ENCODE measurements around the gene ENTREP1.
"Not testable (repeated sequence)": the region's sequence is repeated elsewhere in the genome, so short reads cannot be mapped to it uniquely, and the experiment has no call there.

Gene ENTREP1

GRCh38 chr9:69324549-69325401 lies at the start of gene ENTREP1:
TSS of gene ENTREP1 (plus strand) at chr9:69325215. CDS start at chr9:69325310, 95 bp downstream.
- no peak for DNase-seq

DNA sequence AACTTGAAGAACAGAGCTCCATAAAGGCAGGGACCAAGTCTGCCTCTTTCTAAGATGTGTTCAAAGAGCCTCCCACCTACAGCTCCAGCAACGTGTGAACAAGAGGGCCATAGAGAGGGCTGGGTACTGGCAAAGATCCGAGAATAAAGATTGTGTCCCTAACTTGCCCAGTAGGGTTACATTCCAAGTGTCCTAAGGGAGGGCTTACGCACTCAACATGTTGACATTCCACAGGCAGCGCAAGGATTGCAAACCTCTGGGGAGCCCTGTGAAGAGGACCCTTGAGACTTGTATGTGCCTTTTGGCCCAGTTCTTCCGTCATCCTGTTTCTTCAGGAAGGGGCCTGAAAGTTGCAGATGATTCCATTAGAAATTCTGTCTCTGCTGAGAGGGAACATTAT lies 48.2 kb upstream of the ENTREP1 start:
- DNase-seq, result no peak

DNA sequence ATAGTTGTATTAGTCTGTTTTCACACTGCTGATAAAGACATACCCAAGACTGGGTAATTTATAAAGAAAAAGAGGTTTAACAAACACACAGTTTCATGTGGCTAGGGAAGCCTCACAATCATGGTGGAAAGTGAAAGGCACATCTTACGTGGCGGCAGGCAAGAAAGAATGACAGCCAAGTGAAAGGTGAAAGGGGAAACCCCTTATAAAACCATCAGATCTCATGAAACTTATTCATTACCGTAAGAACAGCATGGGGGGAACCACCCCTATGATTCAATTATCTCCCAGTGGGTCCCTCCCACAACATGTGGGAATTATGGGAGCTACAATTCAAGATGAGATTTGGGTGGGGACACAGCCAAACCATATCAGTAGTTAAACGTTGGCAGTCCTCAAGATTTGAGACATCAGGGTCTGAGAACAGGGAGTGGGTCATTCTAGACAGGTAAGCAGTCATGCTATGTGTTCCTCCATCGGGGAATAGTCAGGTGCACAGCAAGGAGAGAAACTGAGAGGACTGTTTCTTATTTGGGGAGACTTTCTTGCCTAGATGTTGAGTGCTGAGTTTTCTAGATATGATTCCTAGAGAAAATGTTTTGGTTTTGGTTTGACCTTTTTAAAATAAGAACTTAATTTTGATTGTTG lies 45.8 kb upstream of the ENTREP1 start:
- no peak for DNase-seq

- no peak for DNase-seq
Observed at GRCh38 chr9:69279733-69280132, 45.3 kb upstream of the ENTREP1 start.

DNA sequence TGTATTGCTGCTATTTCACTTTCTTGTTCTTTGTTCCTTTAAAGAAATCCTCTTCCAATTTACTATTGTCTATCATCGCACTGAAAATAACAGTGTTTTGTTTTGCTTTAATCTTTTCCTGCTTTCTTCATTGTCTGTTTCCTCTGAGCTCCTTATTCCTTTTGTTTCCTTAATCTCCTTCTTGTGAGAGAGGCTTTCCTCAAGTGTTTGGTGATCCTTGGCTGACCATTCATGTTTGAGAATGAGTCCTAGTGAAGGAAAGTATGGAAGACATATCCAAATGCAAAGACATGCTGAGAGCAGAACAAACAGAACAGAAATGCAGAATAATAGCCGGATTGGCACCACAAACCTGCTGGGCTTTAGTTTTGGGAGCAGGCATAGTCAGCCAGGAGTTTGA lies 42.0 kb upstream of the ENTREP1 start:
- no peak for DNase-seq

DNA sequence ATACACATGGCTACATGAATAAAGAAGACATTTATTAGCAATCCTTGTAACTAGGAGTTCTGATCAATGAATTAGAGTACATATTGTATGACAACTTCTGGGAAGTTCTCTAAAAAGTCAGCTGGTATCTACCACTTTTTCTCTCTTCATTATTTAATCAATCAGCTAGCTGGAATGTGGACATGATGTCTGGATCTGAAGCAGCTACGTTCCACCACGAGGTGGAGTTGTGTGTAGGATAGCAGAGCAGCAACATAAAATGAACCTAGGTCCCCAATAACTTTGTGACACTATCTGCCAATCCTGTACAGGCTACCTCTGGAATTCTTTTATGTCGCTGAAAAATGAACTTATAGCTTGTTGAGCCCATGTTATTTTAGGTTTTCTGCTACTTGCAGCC lies 32.9 kb upstream of the ENTREP1 start:
- no peak for DNase-seq

- DNase-seq, result no peak
Observed at GRCh38 chr9:69293156-69293555, 31.9 kb upstream of the ENTREP1 start.

GRCh38 chr9:69295872-69296552 lies 29.0 kb upstream of the ENTREP1 start:
- no peak for DNase-seq

DNA sequence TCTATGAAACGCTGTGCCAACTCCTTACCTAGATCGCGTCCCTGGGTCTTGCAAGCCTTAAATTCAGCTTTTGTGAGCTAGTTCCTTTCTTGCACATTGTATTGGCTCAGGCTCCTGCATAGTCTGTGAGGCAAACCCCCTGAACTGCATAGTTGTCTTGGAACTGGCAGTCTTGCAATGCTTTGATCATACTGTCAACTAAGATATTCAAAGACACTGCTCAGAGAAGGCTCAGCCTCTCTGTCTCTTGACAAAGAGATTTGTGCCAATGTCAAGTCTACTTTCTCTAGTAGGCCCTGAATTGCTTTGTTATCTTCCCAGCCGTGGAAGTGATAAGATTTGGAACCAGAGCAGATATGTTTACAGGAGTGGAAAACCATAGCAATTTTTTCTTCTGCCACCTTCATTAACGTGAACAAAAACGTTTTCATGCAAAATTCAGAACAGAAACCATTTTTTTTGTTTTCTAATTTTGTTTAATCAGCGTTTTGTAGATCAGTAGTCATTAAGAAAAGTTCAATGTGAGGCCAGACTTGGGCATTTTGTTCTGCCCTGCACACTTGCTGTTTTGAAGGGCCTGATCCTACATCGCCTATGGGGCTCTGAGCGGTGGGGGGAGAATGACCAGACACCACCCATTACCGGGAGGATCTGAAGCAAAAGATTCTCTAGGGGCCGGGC lies 27.6 kb upstream of the ENTREP1 start:
- DNase-seq, result no peak

DNA sequence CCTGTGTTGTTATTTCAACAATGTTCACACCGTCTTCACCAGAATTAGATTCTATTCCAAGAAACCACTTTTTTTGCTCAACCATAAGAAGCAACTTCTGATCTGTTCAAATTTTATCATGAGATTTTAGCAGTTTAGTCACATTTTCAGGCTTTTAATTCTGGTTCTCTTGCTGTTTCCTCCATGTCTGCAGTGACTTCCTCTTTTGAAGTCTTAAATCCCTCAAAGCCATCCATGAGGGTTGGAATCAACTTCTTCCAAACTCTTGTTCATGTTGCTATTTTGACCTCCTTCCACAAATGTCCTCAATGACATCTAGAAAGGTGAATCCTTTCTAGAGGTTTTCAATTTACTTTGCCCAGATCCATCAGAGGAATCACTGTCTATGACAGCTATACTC lies 25.7 kb upstream of the ENTREP1 start:
- DNase-seq, result no peak

GRCh38 chr9:69299826-69300225 lies 25.2 kb upstream of the ENTREP1 start:
- no peak for DNase-seq

- no peak for DNase-seq
Observed at GRCh38 chr9:69303331-69303730, 21.7 kb upstream of the ENTREP1 start.

GRCh38 chr9:69306895-69307445 lies 18.0 kb upstream of the ENTREP1 start:
- not testable (repeated sequence) for DNase-seq

DNA sequence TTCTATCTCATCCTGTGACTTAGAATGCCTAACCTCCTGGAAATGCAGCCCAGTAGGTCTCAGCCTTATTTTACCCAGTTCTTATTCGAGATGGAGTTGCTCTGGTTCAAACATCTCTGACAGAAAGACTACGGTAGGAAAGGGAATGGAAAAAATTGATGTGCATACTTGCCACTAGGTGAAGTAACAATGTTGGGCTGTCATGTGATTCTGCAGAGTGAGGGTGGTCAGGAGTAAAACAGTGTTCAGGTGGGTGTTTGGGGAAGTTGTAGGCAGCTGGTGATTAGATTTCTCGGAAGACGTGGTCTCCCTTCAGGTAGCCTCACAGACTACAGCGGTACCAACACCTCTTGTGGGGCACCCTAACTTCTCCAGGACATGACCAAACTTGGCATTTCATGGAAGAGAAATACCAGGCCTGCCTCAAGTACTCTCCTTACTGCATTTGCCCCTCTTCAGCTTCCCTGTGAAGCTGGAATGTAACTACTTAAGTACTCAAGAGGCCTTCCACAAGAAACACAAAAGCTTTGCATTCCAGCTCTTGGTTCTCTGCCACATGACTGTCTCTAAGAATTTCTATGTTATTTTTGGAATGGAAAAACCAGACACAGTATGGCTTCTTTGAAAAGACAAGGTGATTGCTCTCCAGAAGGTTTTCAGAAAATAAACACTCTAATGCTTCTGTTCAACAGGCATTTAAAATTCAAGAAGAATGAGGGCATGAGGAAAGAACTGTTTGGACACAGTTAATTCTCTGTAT lies 17.4 kb upstream of the ENTREP1 start:
- DNase-seq, result no peak

DNA sequence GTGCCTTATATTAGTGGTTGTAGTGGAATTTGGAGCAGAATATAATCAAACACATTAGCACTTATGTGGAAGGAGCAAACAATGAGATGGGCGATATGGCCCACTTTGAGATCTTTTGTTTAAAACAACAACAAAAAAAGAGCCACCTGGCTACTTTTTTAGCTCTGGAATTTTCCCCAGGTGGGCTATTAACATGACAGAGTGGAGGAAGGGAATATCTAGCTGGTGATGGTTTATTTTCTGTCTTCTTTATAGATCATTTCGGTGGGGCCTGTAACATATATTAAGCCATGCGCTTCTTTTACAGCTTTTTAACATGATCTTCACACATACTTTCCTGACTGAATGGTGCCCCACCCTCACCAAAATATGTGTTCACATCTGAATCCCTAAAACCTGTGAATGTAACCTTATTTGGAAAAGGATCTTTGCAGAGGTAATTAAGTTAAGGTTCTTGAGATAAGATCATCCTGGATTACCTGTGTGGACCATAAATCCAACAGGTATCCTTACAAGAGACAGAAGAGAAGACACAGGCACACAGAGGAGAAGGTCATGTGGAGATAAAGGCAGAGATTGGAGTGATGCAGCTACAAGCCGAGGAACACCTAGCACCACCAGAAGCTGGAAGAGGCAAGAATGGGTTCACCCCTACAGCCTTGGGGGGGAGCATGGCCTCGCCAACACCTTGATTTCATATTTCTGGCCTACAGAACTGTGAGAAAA lies 16.6 kb upstream of the ENTREP1 start:
- DNase-seq, result no peak

DNA sequence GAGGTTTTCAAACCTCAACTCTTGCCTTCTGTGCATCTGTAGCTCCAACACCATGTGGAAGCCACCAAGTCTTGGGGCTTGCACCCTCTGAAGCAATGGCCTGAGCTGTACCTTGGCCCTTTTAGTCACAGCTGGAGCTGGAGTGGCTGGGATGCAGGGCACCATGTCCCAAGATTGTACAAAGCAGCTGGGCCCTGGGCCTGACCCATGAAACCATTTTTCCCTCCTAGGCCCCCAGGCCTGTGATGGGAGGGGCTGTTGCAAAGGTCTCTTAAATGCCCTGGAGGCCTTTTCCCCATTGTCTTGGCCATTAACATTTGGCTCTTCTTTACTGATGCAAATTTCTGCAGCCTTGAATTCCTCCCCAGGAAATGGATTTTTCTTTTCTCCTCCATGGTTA lies 11.8 kb upstream of the ENTREP1 start:
- DNase-seq, result no peak

- no peak for DNase-seq
Observed at GRCh38 chr9:69314547-69314946, 10.5 kb upstream of the ENTREP1 start.

GRCh38 chr9:69317081-69317480 lies 7.9 kb upstream of the ENTREP1 start:
- DNase-seq, result no peak

GRCh38 chr9:69317894-69318293 lies 7.1 kb upstream of the ENTREP1 start:
- DNase-seq, result no peak

GRCh38 chr9:69319324-69320025 lies 5.5 kb upstream of the ENTREP1 start:
- no peak for DNase-seq

- no peak for DNase-seq
Observed at GRCh38 chr9:69322256-69322655, 2.8 kb upstream of the ENTREP1 start.

All from NCI-H1694 treated with DMSO at 0.1 percent for 48 hours (cell line).